OCI-LY7 (cell line): Measurements from ENCODE around the gene NSL1.

Experiments
- EZH2phosphoT487 ChIP-seq: fragments of 200-600 bp; sonication (generic); IDR thresholded peaks from 2 replicates; pipeline ENCODE4 v1.6.1; 2018; ENCODE audit warnings: low read depth, borderline replicate concordance, mild to moderate bottlenecking, mixed run types, antibody characterized with exemption, low read length, moderate library complexity, mixed read lengths
- TF ChIP-seq, protein P1 (sequence below): fragments of 200-600 bp; sonication (generic); conservative IDR thresholded peaks from 2 replicates; pipeline ENCODE4 v1.5.1; 2014; ENCODE audit warnings: mild to moderate bottlenecking, antibody characterized with exemption, low read length, moderate library complexity, mixed read lengths

DNA sequence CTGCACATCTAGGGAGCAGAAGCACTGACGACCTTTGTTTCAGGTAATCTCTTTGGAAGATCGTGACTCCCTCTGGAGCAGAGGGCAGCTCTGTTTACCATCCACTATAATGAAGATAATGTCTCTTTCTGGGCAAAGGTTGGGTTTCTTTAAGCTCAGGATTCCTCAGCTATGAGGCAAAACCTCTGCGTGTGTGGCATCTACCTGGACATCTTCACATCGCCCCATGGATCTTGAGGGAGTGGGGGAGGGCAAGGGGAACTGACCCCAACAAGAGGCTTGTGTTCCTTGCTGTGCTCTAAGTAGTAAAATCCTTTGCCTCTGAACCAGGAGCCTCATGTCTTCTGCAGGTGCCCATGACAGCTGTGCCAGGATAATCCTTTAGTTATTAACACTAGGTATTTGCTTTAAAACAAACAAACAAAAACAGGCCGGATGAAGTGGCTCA is 36.3 kb upstream of the NSL1 start:
- TF ChIP-seq, protein P1, sequence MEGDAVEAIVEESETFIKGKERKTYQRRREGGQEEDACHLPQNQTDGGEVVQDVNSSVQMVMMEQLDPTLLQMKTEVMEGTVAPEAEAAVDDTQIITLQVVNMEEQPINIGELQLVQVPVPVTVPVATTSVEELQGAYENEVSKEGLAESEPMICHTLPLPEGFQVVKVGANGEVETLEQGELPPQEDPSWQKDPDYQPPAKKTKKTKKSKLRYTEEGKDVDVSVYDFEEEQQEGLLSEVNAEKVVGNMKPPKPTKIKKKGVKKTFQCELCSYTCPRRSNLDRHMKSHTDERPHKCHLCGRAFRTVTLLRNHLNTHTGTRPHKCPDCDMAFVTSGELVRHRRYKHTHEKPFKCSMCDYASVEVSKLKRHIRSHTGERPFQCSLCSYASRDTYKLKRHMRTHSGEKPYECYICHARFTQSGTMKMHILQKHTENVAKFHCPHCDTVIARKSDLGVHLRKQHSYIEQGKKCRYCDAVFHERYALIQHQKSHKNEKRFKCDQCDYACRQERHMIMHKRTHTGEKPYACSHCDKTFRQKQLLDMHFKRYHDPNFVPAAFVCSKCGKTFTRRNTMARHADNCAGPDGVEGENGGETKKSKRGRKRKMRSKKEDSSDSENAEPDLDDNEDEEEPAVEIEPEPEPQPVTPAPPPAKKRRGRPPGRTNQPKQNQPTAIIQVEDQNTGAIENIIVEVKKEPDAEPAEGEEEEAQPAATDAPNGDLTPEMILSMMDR = no peak
- no peak for TF ChIP-seq EZH2phosphoT487
